IMR-90 (cell line): Measurements from ENCODE around the gene GPER1. TPM values are rescaled to one million over a fixed set of nuclear protein-coding genes. Genes with fewer than 3 reads are reported as not detected.

ENCODE experiments used
- ATAC-seq: fragments of 200-7000 bp; cut with Tn5 transposase; 2 replicates; pipeline ENCODE4 v1.9.1; 2020; ENCODE audit warnings: low read depth, mild to moderate bottlenecking, moderate library complexity
- BruUV-seq: library from RNA; stranded (reverse); fragments of 400-500 nt; replicated peaks from 2 replicates; lab custom pipeline; 2021; lab: Mats Ljungman, UMichigan
- CTCF ChIA-PET: fragments of 300-600 bp; formaldehyde crosslinking; extraction: SDS; loops from one replicate; lab custom pipeline; 2021; ENCODE audit warnings: antibody characterized with exemption; lab: Yijun Ruan, JAX
- POLR2A ChIA-PET: fragments of 300-600 bp; sonication (Branson Sonifier 250); formaldehyde crosslinking; loops from one replicate; lab custom pipeline; 2022; ENCODE audit warnings: antibody characterized with exemption; ENCODE audit not compliant: unreplicated experiment; lab: Charles Lee
- DNase-seq: peaks from one replicate; pipeline ENCODE4 v3.0.0; 2013
- H2AFZ ChIP-seq: replicated peaks from 2 replicates; pipeline ENCODE3; 2013; ENCODE audit warnings: low read length, mild to moderate bottlenecking; ENCODE audit not compliant: poor library complexity
- H2AK5ac ChIP-seq: 2 replicates; pipeline ENCODE4 v1.6.1; 2013; ENCODE audit warnings: low read depth, low read length, inconsistent platforms
- H2AK9ac ChIP-seq: replicated peaks from 2 replicates; pipeline ENCODE3; 2013; ENCODE audit warnings: mild to moderate bottlenecking, low read depth, low read length, moderate library complexity; ENCODE audit not compliant: poor library complexity
- H2BK120ac ChIP-seq: 2 replicates; pipeline ENCODE4 v1.6.1; 2013; ENCODE audit warnings: low read depth, low read length, inconsistent platforms
- H2BK15ac ChIP-seq: 3 replicates; pipeline ENCODE4 v1.6.1; 2013; ENCODE audit warnings: low read depth, low read length, inconsistent platforms
- H2BK20ac ChIP-seq: 2 replicates; pipeline ENCODE4 v1.6.1; 2013; ENCODE audit warnings: low read depth, mild to moderate bottlenecking, inconsistent platforms, low read length, moderate library complexity
- H2BK5ac ChIP-seq: 2 replicates; pipeline ENCODE4 v1.6.1; 2013; ENCODE audit warnings: mild to moderate bottlenecking, low read depth, low read length, inconsistent platforms; ENCODE audit not compliant: poor library complexity, severe bottlenecking
- H3K14ac ChIP-seq: replicated peaks from 2 replicates; pipeline ENCODE4 v1.6.1; 2013; ENCODE audit warnings: low read depth, low read length, inconsistent platforms
- H3K18ac ChIP-seq: 2 replicates; pipeline ENCODE4 v1.6.1; 2013; ENCODE audit warnings: low read depth, low read length, control low read depth
- H3K23ac ChIP-seq: 2 replicates; pipeline ENCODE4 v1.6.1; 2013; ENCODE audit warnings: low read depth, low read length, inconsistent platforms
- H3K27ac ChIP-seq: 2 replicates; pipeline ENCODE4 v1.5.1; 2013; ENCODE audit warnings: mild to moderate bottlenecking, control low read depth, low read length; ENCODE audit not compliant: insufficient read depth
- H3K27me3 ChIP-seq: 2 replicates; pipeline ENCODE4 v1.6.1; 2013; ENCODE audit warnings: low read length; ENCODE audit not compliant: control insufficient read depth, insufficient read depth
- H3K36me3 ChIP-seq: 2 replicates; pipeline ENCODE4 v1.6.1; 2013; ENCODE audit warnings: low read length, mixed read lengths; ENCODE audit not compliant: control insufficient read depth, insufficient read depth
- H3K4ac ChIP-seq: 2 replicates; pipeline ENCODE4 v1.6.1; 2013; ENCODE audit warnings: low read depth, low read length, inconsistent platforms
- H3K4me1 ChIP-seq: 2 replicates; pipeline ENCODE4 v1.6.1; 2013; ENCODE audit warnings: low read length, mixed read lengths; ENCODE audit not compliant: control insufficient read depth, insufficient read depth
- H3K4me2 ChIP-seq: 2 replicates; pipeline ENCODE4 v1.6.1; 2013; ENCODE audit warnings: low read depth, mild to moderate bottlenecking, control low read depth, low read length, moderate library complexity
- H3K4me3 ChIP-seq: 2 replicates; pipeline ENCODE4 v1.5.1; 2013; ENCODE audit warnings: low read depth, mild to moderate bottlenecking, control low read depth, low read length, moderate library complexity; ENCODE audit not compliant: insufficient read depth
- H3K56ac ChIP-seq: 2 replicates; pipeline ENCODE4 v1.6.1; 2013; ENCODE audit warnings: low read length, inconsistent platforms; ENCODE audit not compliant: insufficient read depth; ENCODE audit errors: extremely low read depth
- H3K79me1 ChIP-seq, 2 experiments: 2 replicates each; pipeline ENCODE4 v1.6.1; 2013; ENCODE audit warnings: low read length in 2 of 2, inconsistent platforms in 1 of 2, low read depth in 1 of 2
- H3K9ac ChIP-seq: 2 replicates; pipeline ENCODE4 v1.6.1; 2013; ENCODE audit warnings: low read depth, low read length, control low read depth
- H3K9me1 ChIP-seq: 2 replicates; pipeline ENCODE4 v1.6.1; 2013; ENCODE audit warnings: low read length, inconsistent platforms; ENCODE audit not compliant: insufficient read depth
- H3K9me3 ChIP-seq: 2 replicates; pipeline ENCODE4 v1.6.1; 2013; ENCODE audit warnings: low read length; ENCODE audit not compliant: control insufficient read depth, insufficient read depth
- H4K20me1 ChIP-seq: 2 replicates; pipeline ENCODE4 v1.6.1; 2013; ENCODE audit warnings: low read length, inconsistent platforms; ENCODE audit not compliant: insufficient read depth
- H4K5ac ChIP-seq: 2 replicates; pipeline ENCODE4 v1.6.1; 2013; ENCODE audit warnings: mild to moderate bottlenecking, low read depth, low read length, control low read depth
- H4K8ac ChIP-seq, 2 experiments: 2 replicates each; pipeline ENCODE4 v1.6.1; 2013; ENCODE audit warnings: low read depth in 2 of 2, low read length in 2 of 2, control low read depth in 1 of 2, inconsistent platforms in 1 of 2
- H4K91ac ChIP-seq: 2 replicates; pipeline ENCODE4 v1.6.1; 2013; ENCODE audit warnings: low read depth, low read length, inconsistent platforms; ENCODE audit not compliant: insufficient read depth
- BHLHE40 ChIP-seq: fragments of 150-350 bp; IDR thresholded peaks from 2 replicates; pipeline ENCODE4 v1.6.1; 2016; ENCODE audit warnings: mild to moderate bottlenecking, low read depth, low read length
- CEBPB ChIP-seq: IDR thresholded peaks from 2 replicates; pipeline ENCODE4 v1.6.1; 2012; ENCODE audit warnings: low read depth, low read length, improper control_type of control experiment
- CHD1 ChIP-seq: IDR thresholded peaks from 2 replicates; pipeline ENCODE4 v1.6.1; 2012; ENCODE audit warnings: low read depth, low read length, improper control_type of control experiment
- ELK1 ChIP-seq: fragments of 150-350 bp; IDR thresholded peaks from 2 replicates; pipeline ENCODE4 v1.6.1; 2016; ENCODE audit warnings: low read depth, mild to moderate bottlenecking, low read length, moderate library complexity, borderline replicate concordance
- FOS ChIP-seq: fragments of 150-350 bp; IDR thresholded peaks from 2 replicates; pipeline ENCODE4 v1.6.1; 2016; ENCODE audit warnings: low read depth, low read length
- MAFK ChIP-seq: IDR thresholded peaks from 2 replicates; pipeline ENCODE4 v1.6.1; 2012; ENCODE audit warnings: low read depth, low read length, improper control_type of control experiment
- MAZ ChIP-seq: IDR thresholded peaks from 2 replicates; pipeline ENCODE4 v1.6.1; 2012; ENCODE audit warnings: low read depth, mild to moderate bottlenecking, low read length, improper control_type of control experiment, moderate library complexity, borderline replicate concordance
- MXI1 ChIP-seq: IDR thresholded peaks from 2 replicates; pipeline ENCODE4 v1.6.1; 2012; ENCODE audit warnings: low read depth, mild to moderate bottlenecking, low read length, moderate library complexity, borderline replicate concordance
- NFE2L2 ChIP-seq: fragments of 150-350 bp; IDR thresholded peaks from 2 replicates; pipeline ENCODE4 v1.6.1; 2016; ENCODE audit warnings: low read depth, mild to moderate bottlenecking, low read length
- POLR2A ChIP-seq: IDR thresholded peaks from 2 replicates; pipeline ENCODE4 v1.6.1; 2012; ENCODE audit warnings: mild to moderate bottlenecking, low read depth, low read length
- RAD21 ChIP-seq: IDR thresholded peaks from 2 replicates; pipeline ENCODE4 v1.6.1; 2012; ENCODE audit warnings: low read length, improper control_type of control experiment
- RCOR1 ChIP-seq: IDR thresholded peaks from 2 replicates; pipeline ENCODE4 v1.6.1; 2012; ENCODE audit warnings: mild to moderate bottlenecking, low read length, improper control_type of control experiment; ENCODE audit not compliant: insufficient replicate concordance
- RFX5 ChIP-seq: IDR thresholded peaks from 2 replicates; pipeline ENCODE4 v1.8.0; 2012; ENCODE audit warnings: low read depth, mild to moderate bottlenecking, low read length, moderate library complexity
- SMC3 ChIP-seq: fragments of 150-350 bp; IDR thresholded peaks from 2 replicates; pipeline ENCODE4 v1.6.1; 2016; ENCODE audit warnings: low read depth, mild to moderate bottlenecking, antibody characterized with exemption, low read length, moderate library complexity
- USF2 ChIP-seq: fragments of 150-350 bp; IDR thresholded peaks from 2 replicates; pipeline ENCODE4 v1.6.1; 2017; ENCODE audit warnings: mild to moderate bottlenecking, antibody characterized with exemption, low read length, low read depth
- WGBS, 2 experiments: methylation state at CpG; one replicate each; pipeline versions ENCODE4 v1.1.5 to v1.1.7; 2013; ENCODE audit warnings: missing lambda C conversion rate in 2 of 2; ENCODE audit not compliant: insufficient read length in 1 of 2; ENCODE audit errors: extremely low coverage in 2 of 2; 5-methylcytosine and 5-hydroxymethylcytosine counted together
- dilution Hi-C: fragments of 300-500 bp; cut with HindIII; formaldehyde crosslinking; loops from one replicate; pipeline ENCODE4 v1.14.3; 2018; ENCODE audit warnings: low sequenced_read_pairs; ENCODE audit not compliant: unreplicated experiment
- in situ Hi-C: fragments of 300-500 bp; cut with MboI; formaldehyde crosslinking; loops from 3 replicates; pipeline ENCODE4 v1.14.3; 2019; ENCODE audit warnings: low sequenced_read_pairs, inconsistent platforms, mixed read lengths
- intact Hi-C: fragments of 100-400 bp; cut with micrococcal nuclease; formaldehyde crosslinking; loops from 2 replicates; pipeline ENCODE4 v1.10.0; 2022
- polyA plus RNA-seq, 3 experiments: library from polyadenylated mRNA; depleted of rRNA; stranded (reverse); fragments of >200 nt; gene quantifications; 2 replicates each; pipeline ENCODE4 v1.2.3, GENCODE V29; 2012; ENCODE audit warnings: low replicate concordance in 1 of 3
- total RNA-seq: library from RNA; depleted of rRNA; stranded (reverse); fragments of >200 nt; gene quantifications from 2 replicates; pipeline ENCODE4 v1.2.3, GENCODE V29; 2012
- TF ChIP-seq, protein P1 (sequence below): conservative IDR thresholded peaks from 2 replicates; pipeline ENCODE4 v1.5.1; 2012; ENCODE audit warnings: mild to moderate bottlenecking, low read depth, low read length, improper control_type of control experiment

Gene GPER1
- total and polyA plus RNA-seq, 2 of the 4 experiments (the other 2 are of a cell fraction) = 2.0 to 5.8 TPM

DNA sequence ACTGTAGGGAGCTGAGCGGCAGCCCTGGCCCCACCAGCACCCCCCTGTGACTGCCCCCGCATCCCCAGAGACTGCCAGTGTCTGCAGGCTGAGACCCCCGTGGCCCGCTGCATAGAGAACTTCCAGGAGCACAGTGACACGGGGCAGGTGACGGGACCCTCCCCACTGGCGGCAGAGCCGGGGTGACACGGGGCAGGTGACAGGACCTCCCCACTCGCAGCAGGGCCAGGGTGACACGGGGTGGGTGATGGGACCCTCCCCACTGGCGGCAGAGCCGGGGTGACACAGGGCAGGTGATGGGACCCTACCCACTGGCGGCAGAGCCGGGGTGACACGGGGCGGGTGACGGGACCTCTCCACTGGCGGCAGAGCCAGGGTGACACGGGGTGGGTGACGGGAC lies 2.3 kb downstream of the GPER1 start:
- Histone ChIP-seq H3K18ac (no peak overlapping the region), H3K9me3 (no peaks in the 10 kb centered on the region), H2BK120ac (no peak overlapping the region), H2BK15ac (no peak overlapping the region), H3K27ac (no peak overlapping the region), H2BK20ac (no peak overlapping the region), H4K8ac (no peak overlapping the region), H3K4ac (no peak overlapping the region), H3K9ac (no peak overlapping the region), H4K91ac (no peak overlapping the region), H2AFZ (no peak overlapping the region), H3K56ac (no peak overlapping the region), H3K9me1 (peaks cover 7% of the 10 kb centered on the region), H4K5ac (no peak overlapping the region), H3K4me2 (no peak overlapping the region), H3K23ac (no peak overlapping the region), H3K36me3 (peaks cover 4% of the 10 kb centered on the region; the same call in 1 of the 2 replicates), H3K27me3 (no peaks in the 10 kb centered on the region), H3K4me1 (peaks cover 26% of the 10 kb centered on the region), H2AK9ac (no peak overlapping the region), H3K14ac (no peak overlapping the region), H3K79me1 (peaks cover 0 to 23% of the 10 kb centered on the region in 2 experiments; a peak in 2 of 4 replicates), H4K20me1 (peaks cover 11% of the 10 kb centered on the region), H3K4me3 (no peak overlapping the region), H2BK5ac (no peak overlapping the region), H2AK5ac (no peak overlapping the region)
- ATAC-seq (no peak), DNase-seq (no peak)
- dilution Hi-C loops (no loop called here), intact Hi-C loops (no loop called here), in situ Hi-C loops (no loop called here)
- no peak for TF ChIP-seq RFX5
- no peak for TF ChIP-seq ELK1
- no peak for TF ChIP-seq CEBPB
- no peak for TF ChIP-seq RCOR1
- TF ChIP-seq FOS = no peak
- TF ChIP-seq NFE2L2 = no peak
- TF ChIP-seq CHD1 = no peak
- no peak for TF ChIP-seq MXI1
- TF ChIP-seq SMC3 = no peak
- TF ChIP-seq RAD21 = no peak
- TF ChIP-seq MAFK = no peak
- no peak for TF ChIP-seq USF2
- TF ChIP-seq POLR2A = no peak
- TF ChIP-seq, protein P1, sequence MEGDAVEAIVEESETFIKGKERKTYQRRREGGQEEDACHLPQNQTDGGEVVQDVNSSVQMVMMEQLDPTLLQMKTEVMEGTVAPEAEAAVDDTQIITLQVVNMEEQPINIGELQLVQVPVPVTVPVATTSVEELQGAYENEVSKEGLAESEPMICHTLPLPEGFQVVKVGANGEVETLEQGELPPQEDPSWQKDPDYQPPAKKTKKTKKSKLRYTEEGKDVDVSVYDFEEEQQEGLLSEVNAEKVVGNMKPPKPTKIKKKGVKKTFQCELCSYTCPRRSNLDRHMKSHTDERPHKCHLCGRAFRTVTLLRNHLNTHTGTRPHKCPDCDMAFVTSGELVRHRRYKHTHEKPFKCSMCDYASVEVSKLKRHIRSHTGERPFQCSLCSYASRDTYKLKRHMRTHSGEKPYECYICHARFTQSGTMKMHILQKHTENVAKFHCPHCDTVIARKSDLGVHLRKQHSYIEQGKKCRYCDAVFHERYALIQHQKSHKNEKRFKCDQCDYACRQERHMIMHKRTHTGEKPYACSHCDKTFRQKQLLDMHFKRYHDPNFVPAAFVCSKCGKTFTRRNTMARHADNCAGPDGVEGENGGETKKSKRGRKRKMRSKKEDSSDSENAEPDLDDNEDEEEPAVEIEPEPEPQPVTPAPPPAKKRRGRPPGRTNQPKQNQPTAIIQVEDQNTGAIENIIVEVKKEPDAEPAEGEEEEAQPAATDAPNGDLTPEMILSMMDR = no peak
- no peak for TF ChIP-seq MAZ
- no peak for TF ChIP-seq BHLHE40
- CTCF ChIA-PET = no interaction called here
- BruUV-seq = no TSS peak
- 98% methylated on average over 5 of the region's 21 CpGs; no CpG with 5 or more reads in 1 of the 2 experiments for WGBS, 2 experiments
- POLR2A ChIA-PET = no interaction called here
